Endometrial microvascular endothelial cells (primary cell): Measurements from ENCODE around the gene MAP3K20. TPM values are rescaled to one million over a fixed set of nuclear protein-coding genes. Genes with fewer than 3 reads are reported as not detected.
"Not testable (repeated sequence)": the region's sequence is repeated elsewhere in the genome, so short reads cannot be mapped to it uniquely, and the experiment has no call there.

ENCODE experiments used
- in situ Hi-C: cut with HindIII; loops from 2 replicates; pipeline ENCODE4 v1.10.0; 2017; ENCODE audit warnings: low sequenced_read_pairs, low pct_unique_long_range_greater_than_20kb; ENCODE audit errors: inconsistent ontology term
- total RNA-seq: library from RNA; depleted of rRNA; stranded (reverse); fragments of >200 nt; gene quantifications from one replicate; pipeline ENCODE4 v1.2.3, GENCODE V29; 2015; ENCODE audit errors: inconsistent ontology term

Gene MAP3K20
- total RNA-seq, 1 donor from 2014 or later: 31.7 TPM

GRCh38 chr2:173107629-173108022, 32.0 kb downstream of the MAP3K20 start:
- in situ Hi-C loops: no loop called here

GRCh38 chr2:173109253-173110188, 33.9 kb downstream of the MAP3K20 start:
- in situ Hi-C loops: no loop called here

GRCh38 chr2:173117678-173118077, 42.0 kb downstream of the MAP3K20 start:
- in situ Hi-C loops: no loop called here

GRCh38 chr2:173118395-173118794, 42.7 kb downstream of the MAP3K20 start:
- in situ Hi-C loops: no loop called here

GRCh38 chr2:173119069-173119807, 43.6 kb downstream of the MAP3K20 start:
- in situ Hi-C loops: no loop called here

GRCh38 chr2:173119944-173120343, 44.3 kb downstream of the MAP3K20 start:
- in situ Hi-C loops: no loop called here

- in situ Hi-C loops: no loop called here
Observed at GRCh38 chr2:173122936-173123335, 47.3 kb downstream of the MAP3K20 start.

GRCh38 chr2:173124441-173124840, 48.8 kb downstream of the MAP3K20 start:
- in situ Hi-C loops: no loop called here

GRCh38 chr2:173126819-173127218, 51.2 kb downstream of the MAP3K20 start:
- in situ Hi-C loops: no loop called here

- in situ Hi-C loops: not testable (repeated sequence)
Observed at GRCh38 chr2:173128132-173128531, 52.5 kb downstream of the MAP3K20 start.

- in situ Hi-C loops: no loop called here
Observed at GRCh38 chr2:173130496-173131465, 55.1 kb downstream of the MAP3K20 start.

GRCh38 chr2:173132531-173132930, 56.9 kb downstream of the MAP3K20 start:
- in situ Hi-C loops: no loop called here

GRCh38 chr2:173134703-173135102, 59.1 kb downstream of the MAP3K20 start:
- in situ Hi-C loops: no loop called here

GRCh38 chr2:173136067-173136466, 60.4 kb downstream of the MAP3K20 start:
- in situ Hi-C loops: no loop called here

- in situ Hi-C loops: no loop called here
Observed at GRCh38 chr2:173136599-173136998, 61.0 kb downstream of the MAP3K20 start.

GRCh38 chr2:173137610-173138009, 62.0 kb downstream of the MAP3K20 start:
- in situ Hi-C loops: no loop called here

- in situ Hi-C loops: no loop called here
Observed at GRCh38 chr2:173138962-173139361, 63.3 kb downstream of the MAP3K20 start.

- in situ Hi-C loops: no loop called here
Observed at GRCh38 chr2:173141666-173142065, 66.0 kb downstream of the MAP3K20 start.

GRCh38 chr2:173145454-173145853, 69.8 kb downstream of the MAP3K20 start:
- in situ Hi-C loops: no loop called here
